Kidney (tissue), 14 donors: ENCODE data around the gene ST6GALNAC4. TPM values are rescaled to one million over a fixed set of nuclear protein-coding genes. Genes with fewer than 3 reads are reported as not detected.

ENCODE experiments used
- DNase-seq, 5 donors: peaks; one replicate each; pipeline ENCODE4 v3.0.0-alpha.2; 2013 to 2020
- FAIRE-seq: peaks from 2 replicates; lab custom pipeline; 2012; peaks lifted over from hg19 to GRCh38; lab: Jason Lieb, UNC
- H3K27ac ChIP-seq, 2 donors: one replicate each; pipeline ENCODE4 v1.7.0; 2013; ENCODE audit warnings: low read depth in 2 of 2, low read length in 2 of 2, inconsistent platforms in 1 of 2
- H3K27me3 ChIP-seq: one replicate; pipeline ENCODE4 v1.7.1; 2013; ENCODE audit warnings: low read length, inconsistent platforms; ENCODE audit not compliant: control insufficient read depth, insufficient read depth
- H3K36me3 ChIP-seq, 3 donors: one replicate each; pipeline versions ENCODE4 v1.7.0 to v1.7.1; 2013; ENCODE audit warnings: low read length in 3 of 3, control low read depth in 1 of 3, inconsistent platforms in 1 of 3; ENCODE audit not compliant: insufficient read depth in 3 of 3, control insufficient read depth in 2 of 3
- H3K4me1 ChIP-seq, 3 donors: one replicate each; pipeline versions ENCODE4 v1.7.0 to v1.7.1; 2013; ENCODE audit warnings: low read length in 3 of 3, inconsistent platforms in 1 of 3, low read depth in 1 of 3; ENCODE audit not compliant: control insufficient read depth in 2 of 3, insufficient read depth in 2 of 3
- H3K4me3 ChIP-seq, 3 donors: one replicate each; pipeline versions ENCODE4 v1.7.0 to v1.8.1; 2013; ENCODE audit warnings: low read length in 3 of 3, control low read depth in 1 of 3, inconsistent platforms in 1 of 3
- H3K9ac ChIP-seq, 3 donors: one replicate each; pipeline versions ENCODE4 v1.7.0 to v1.7.1; 2013; ENCODE audit warnings: low read length in 3 of 3, control low read depth in 1 of 3, inconsistent platforms in 1 of 3
- H3K9me3 ChIP-seq, 3 donors: one replicate each; pipeline versions ENCODE4 v1.7.0 to v1.7.1; 2013; ENCODE audit warnings: low read length in 3 of 3, control low read depth in 1 of 3, inconsistent platforms in 1 of 3; ENCODE audit not compliant: control insufficient read depth in 2 of 3, insufficient read depth in 1 of 3
- CTCF ChIP-seq: IDR thresholded peaks from 3 replicates; pipeline ENCODE4 v1.5.1; 2012; ENCODE audit warnings: mild to moderate bottlenecking, moderate library complexity, borderline replicate concordance; ENCODE audit not compliant: insufficient read depth; ENCODE audit errors: extremely low read depth
- intact Hi-C: fragments of 100-400 bp; cut with DNase I; formaldehyde crosslinking; loops from one replicate; pipeline ENCODE4 v1.11.1; 2022
- polyA plus RNA-seq: library from polyadenylated mRNA; stranded (reverse); fragments of 350-450 nt; fragmentation: Illumina TruSeq; extraction: RNeasy Lipid Tissue Mini Kit (QIAGEN cat#74804); gene quantifications from one replicate; pipeline ENCODE4 v1.2.3, GENCODE V29; 2014; ENCODE audit warnings: low read depth, low replicate concordance; ENCODE audit not compliant: insufficient read depth
- total RNA-seq: library from RNA; stranded (reverse); fragmentation: NEBNext Ultra II Directional; extraction: Animal tissue kit (Norgen Biotek cat#: 25700); gene quantifications from one replicate; pipeline ENCODE4 v1.2.1, GENCODE V29; 2021
- donor health status: control.
- donor health status: control.
- donor health status: control.
- donor health status: control.
- donor health status: control.
- donor health status: DM: yes; HTN: yes; CAD: no.
- donor health status: Normal renal cell carcinoma (clear cell type).

ST6GALNAC4 gene
- total and polyA plus RNA-seq, 2 donors from 2014 or later: 31.4 to 31.6 TPM

GRCh38 chr9:127938298-127938690, 21.5 kb upstream of the ST6GALNAC4 start:
- FAIRE-seq (no peak), DNase-seq (peak in 4 of 5 donors; percentile 52 to 88 (median 66))
- H3K36me3 ChIP-seq: peaks cover 0 to 9% (median 5%) of the 10 kb centered on the region in 3 donors
- TF ChIP-seq CTCF: no peak
- H3K9ac ChIP-seq: peak overlapping the region in 2 of 3 donors; percentile 2 to 98
- intact Hi-C loops: no loop called here
- H3K27me3 ChIP-seq: no peaks in the 10 kb centered on the region
- peak overlapping the region; percentile 58 to 80 for H3K27ac ChIP-seq
- peak overlapping the region; percentile 91 to 99 (median 93) for H3K4me3 ChIP-seq
- peaks cover 0 to 43% (median 15%) of the 10 kb centered on the region in 3 donors for H3K4me1 ChIP-seq
- H3K9me3 ChIP-seq: no peaks in the 10 kb centered on the region

- Histone ChIP-seq H3K4me1 (peaks cover 0 to 37% (median 13%) of the 10 kb centered on the region in 3 donors), H3K36me3 (peaks cover 0 to 4% (median 0%) of the 10 kb centered on the region in 3 donors)
- TF ChIP-seq CTCF: no peak
These were observed 20.8 kb upstream of the ST6GALNAC4 start, which contains the start of gene DPM2 for GRCh38 chr9:127937388-127938297. DPM2 (minus strand) TSS chr9:127937854; CDS start chr9:127937820, 34 bp downstream.

GRCh38 chr9:127937056-127937387, 20.2 kb upstream of the ST6GALNAC4 start:
- H3K4me1 ChIP-seq: peaks cover 0 to 31% (median 13%) of the 10 kb centered on the region in 3 donors
- peak overlapping the region; percentile 91 to 99 (median 93) for H3K4me3 ChIP-seq
- H3K27ac ChIP-seq: no peak overlapping the region
- no peaks in the 10 kb centered on the region for H3K9me3 ChIP-seq
- intact Hi-C loops: no loop called here
- no peaks in the 10 kb centered on the region for H3K36me3 ChIP-seq
- FAIRE-seq (no peak), DNase-seq (no peak)
- no peak for TF ChIP-seq CTCF
- no peaks in the 10 kb centered on the region for H3K27me3 ChIP-seq
- peak overlapping the region; percentile 84 to 98 (median 84) for H3K9ac ChIP-seq

More at GRCh38 chr9:127937388-127938297, 20.8 kb upstream of the ST6GALNAC4 start, which contains the start of gene DPM2:
- DNase-seq (peak; percentile 86 to 96 (median 94)), FAIRE-seq (no peak)
- peak within 1 kb of the TSS; percentile 58 to 80 for H3K27ac ChIP-seq
- peak within 1 kb of the TSS; percentile 84 to 98 (median 84) for H3K9ac ChIP-seq
- H3K27me3 ChIP-seq: no peaks in the 10 kb centered on the region
- intact Hi-C loops: no loop called here
- no peaks in the 10 kb centered on the region for H3K9me3 ChIP-seq
- peak within 1 kb of the TSS; percentile 91 to 99 (median 93) for H3K4me3 ChIP-seq
